Thoracic aorta (tissue), 2 donors: ENCODE results near the gene UBXN4. TPM values are rescaled to one million over a fixed set of nuclear protein-coding genes. Genes with fewer than 3 reads are reported as not detected.
A peak's percentile ranks its signal among the peaks of the same experiment; 100 is the strongest.
"Not testable (repeated sequence)": the region's sequence is repeated elsewhere in the genome, so short reads cannot be mapped to it uniquely, and the experiment has no call there.

Experiments used
- ATAC-seq: fragments of 150-250 bp; one replicate; pipeline ENCODE4 v1.8.0; 2017; ENCODE audit warnings: low read depth; ENCODE audit not compliant: insufficient number of reproducible peaks, low FRiP score
- DNase-seq: peaks from one replicate; pipeline ENCODE4 v3.0.0-alpha.2; 2020; ENCODE audit warnings: low spot score
- H3K27ac ChIP-seq, 2 donors: fragments of 200-600 bp; sonication (generic); 1 replicate in 1 of 2; 2 replicates in 1 of 2; pipeline ENCODE4 v1.5.1; 2016; ENCODE audit warnings: mild to moderate bottlenecking in 2 of 2, moderate library complexity in 2 of 2
- H3K27me3 ChIP-seq: fragments of 200-600 bp; sonication (generic); replicated peaks from 2 replicates; pipeline ENCODE4 v1.6.0; 2016; ENCODE audit warnings: mild to moderate bottlenecking; ENCODE audit not compliant: insufficient read depth
- H3K36me3 ChIP-seq: fragments of 200-600 bp; sonication (generic); one replicate; pipeline ENCODE4 v1.5.1; 2016
- H3K4me1 ChIP-seq, 2 donors: fragments of 200-600 bp; sonication (generic); 1 replicate in 1 of 2; 2 replicates in 1 of 2; pipeline versions ENCODE4 v1.5.1 to v1.6.0; 2016; ENCODE audit warnings: low read depth in 2 of 2, mild to moderate bottlenecking in 1 of 2; ENCODE audit not compliant: control insufficient read depth in 1 of 2
- H3K4me3 ChIP-seq: fragments of 200-600 bp; sonication (generic); 2 replicates; pipeline ENCODE4 v1.5.1; 2016; ENCODE audit warnings: mild to moderate bottlenecking
- H3K9me3 ChIP-seq: fragments of 200-600 bp; sonication (generic); 2 replicates; pipeline ENCODE4 v1.5.1; 2016
- total RNA-seq, 2 donors: library from RNA; depleted of rRNA; stranded (reverse); fragments of >200 nt; gene quantifications; one replicate each; pipeline versions ENCODE4 v1.1.0 to v1.2.3, GENCODE V29; 2016
- TF ChIP-seq, protein P1 (sequence below): fragments of 200-600 bp; sonication (generic); IDR thresholded peaks from one replicate; pipeline ENCODE4 v1.5.1; 2019; ENCODE audit warnings: antibody characterized with exemption

UBXN4 gene
- total RNA-seq, 2 donors from 2014 or later = 44.8 to 126 TPM

DNA sequence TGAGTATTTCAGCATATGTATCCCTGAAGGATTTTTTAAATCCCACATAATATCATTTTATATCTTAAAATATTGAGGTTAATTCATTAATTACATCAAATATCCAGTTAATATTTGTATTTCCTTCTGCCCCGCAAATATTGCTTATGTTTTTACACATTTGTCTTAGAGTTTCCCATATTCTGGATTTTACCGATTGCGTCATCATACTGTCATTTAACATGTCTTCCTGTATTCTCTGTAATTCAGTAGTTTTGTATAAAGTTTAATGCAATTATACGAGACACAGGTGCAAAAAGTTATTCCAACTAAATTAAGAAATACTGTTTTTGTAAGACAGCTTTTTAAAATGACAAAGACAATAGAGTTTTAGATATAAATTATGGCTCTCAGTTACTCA is 33.5 kb upstream of the UBXN4 start:
- Histone ChIP-seq H3K27ac (no peak overlapping the region), H3K4me3 (no peak overlapping the region), H3K4me1 (no peaks in the 10 kb centered on the region), H3K9me3 (no peaks in the 10 kb centered on the region), H3K36me3 (peaks cover 4% of the 10 kb centered on the region), H3K27me3 (no peaks in the 10 kb centered on the region)
- TF ChIP-seq, protein P1, sequence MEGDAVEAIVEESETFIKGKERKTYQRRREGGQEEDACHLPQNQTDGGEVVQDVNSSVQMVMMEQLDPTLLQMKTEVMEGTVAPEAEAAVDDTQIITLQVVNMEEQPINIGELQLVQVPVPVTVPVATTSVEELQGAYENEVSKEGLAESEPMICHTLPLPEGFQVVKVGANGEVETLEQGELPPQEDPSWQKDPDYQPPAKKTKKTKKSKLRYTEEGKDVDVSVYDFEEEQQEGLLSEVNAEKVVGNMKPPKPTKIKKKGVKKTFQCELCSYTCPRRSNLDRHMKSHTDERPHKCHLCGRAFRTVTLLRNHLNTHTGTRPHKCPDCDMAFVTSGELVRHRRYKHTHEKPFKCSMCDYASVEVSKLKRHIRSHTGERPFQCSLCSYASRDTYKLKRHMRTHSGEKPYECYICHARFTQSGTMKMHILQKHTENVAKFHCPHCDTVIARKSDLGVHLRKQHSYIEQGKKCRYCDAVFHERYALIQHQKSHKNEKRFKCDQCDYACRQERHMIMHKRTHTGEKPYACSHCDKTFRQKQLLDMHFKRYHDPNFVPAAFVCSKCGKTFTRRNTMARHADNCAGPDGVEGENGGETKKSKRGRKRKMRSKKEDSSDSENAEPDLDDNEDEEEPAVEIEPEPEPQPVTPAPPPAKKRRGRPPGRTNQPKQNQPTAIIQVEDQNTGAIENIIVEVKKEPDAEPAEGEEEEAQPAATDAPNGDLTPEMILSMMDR = no peak
- no peak for ATAC-seq
- no peak for DNase-seq

DNA sequence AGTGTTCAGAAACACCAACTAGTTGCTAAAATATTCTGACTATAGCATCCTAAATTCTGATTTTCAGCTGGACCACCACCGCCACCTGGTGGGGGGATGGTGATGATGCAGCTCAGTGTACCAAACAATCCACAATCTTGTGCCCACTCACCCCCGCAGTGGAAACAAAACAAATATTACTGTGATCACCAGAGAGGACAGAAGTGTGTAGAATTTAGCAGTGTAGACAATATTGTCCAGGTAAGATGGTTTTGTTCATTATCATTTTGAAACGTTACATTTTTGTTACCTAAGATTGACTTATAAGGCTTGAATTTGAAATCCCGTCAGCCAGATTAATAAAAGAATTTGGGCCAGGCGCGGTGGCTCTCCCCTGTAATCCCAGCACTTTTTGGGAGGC is 31.7 kb upstream of the UBXN4 start:
- Histone ChIP-seq H3K4me3 (no peak overlapping the region), H3K27me3 (no peaks in the 10 kb centered on the region), H3K27ac (no peak overlapping the region), H3K36me3 (peaks cover 6% of the 10 kb centered on the region), H3K4me1 (no peaks in the 10 kb centered on the region), H3K9me3 (no peaks in the 10 kb centered on the region)
- DNase-seq (no peak), ATAC-seq (no peak)
- TF ChIP-seq, protein P1 = peak; percentile 95

DNA sequence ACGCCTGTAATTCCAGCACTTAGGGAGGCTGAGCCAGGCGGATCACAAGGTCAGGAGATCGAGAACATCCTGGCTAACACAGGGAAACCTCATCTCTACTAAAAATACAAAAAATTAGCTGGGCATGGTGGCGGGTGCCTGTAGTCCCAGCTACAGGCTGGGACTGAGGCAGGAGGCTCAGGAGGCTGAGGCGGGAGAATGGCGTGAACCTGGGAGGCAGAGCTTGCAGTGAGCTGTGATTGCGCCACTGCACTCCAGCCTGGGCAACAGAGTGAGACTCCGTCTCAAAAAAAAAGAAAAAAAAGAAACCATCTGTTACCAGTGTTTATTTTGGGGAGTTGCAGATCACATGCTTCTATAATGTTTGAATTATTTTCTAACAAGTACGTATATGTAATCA is 26.6 kb upstream of the UBXN4 start:
- H3K9me3 ChIP-seq, ATAC-seq, H3K4me1 ChIP-seq, H3K27me3 ChIP-seq, H3K27ac ChIP-seq, DNase-seq, H3K4me3 ChIP-seq: not testable (repeated sequence)
- H3K36me3 ChIP-seq = peaks cover 25% of the 10 kb centered on the region

DNA sequence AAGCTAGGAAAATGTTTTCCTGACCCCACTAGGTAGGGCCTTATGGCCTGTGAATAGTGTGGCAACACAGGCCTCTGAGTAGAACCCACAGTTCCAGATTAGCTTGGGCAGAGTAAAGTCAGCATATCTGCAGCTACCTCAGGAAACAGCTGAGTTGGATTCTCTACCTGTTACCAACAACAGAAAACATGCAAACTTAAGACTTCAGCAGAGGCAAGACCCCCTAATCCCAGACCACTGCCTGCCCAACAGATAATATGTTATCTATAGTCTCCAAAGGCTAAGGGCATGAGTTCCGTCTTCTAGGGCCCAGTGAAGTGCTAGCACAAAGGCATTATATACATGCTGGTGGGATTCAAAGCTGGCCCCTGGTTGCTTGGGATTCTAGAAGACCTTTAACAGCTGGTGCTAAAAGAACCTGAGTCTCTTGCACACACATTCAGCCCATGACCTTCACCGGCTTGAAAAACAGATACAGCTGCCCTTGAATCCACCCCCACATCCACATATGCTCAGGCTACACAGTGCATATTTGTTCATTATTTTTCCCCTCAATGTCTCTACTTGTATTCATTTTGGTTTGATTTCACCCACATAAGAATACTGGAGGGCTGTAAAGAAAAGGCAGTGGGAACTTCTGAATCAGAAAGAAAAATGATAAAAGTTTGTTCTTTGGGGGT is 13.5 kb upstream of the UBXN4 start:
- Histone ChIP-seq H3K4me3 (no peak overlapping the region), H3K27me3 (no peaks in the 10 kb centered on the region), H3K9me3 (no peaks in the 10 kb centered on the region), H3K4me1 (no peaks in the 10 kb centered on the region), H3K27ac (no peak overlapping the region), H3K36me3 (peaks cover 6% of the 10 kb centered on the region)
- DNase-seq (no peak), ATAC-seq (no peak)
- TF ChIP-seq, protein P1 = no peak

DNA sequence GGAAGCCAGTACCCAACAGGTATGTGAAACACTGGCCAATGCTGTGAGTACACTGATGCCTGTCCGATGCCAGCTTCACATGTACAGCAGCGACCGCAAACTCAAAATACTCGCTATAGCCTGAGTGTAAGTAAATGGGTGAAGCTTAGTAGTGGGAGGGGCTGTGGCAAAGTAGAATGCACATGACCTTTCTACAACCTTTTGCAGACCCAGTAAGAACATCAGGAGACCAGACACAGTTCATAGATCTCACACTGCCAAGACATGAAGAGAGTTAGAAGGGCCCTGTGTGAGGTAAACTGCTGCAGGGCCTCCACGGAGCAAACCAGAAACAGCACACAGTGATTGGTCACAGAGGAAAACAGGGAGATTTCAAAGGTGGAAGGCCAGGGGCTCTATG is 9.1 kb upstream of the UBXN4 start:
- TF ChIP-seq, protein P1 = no peak
- no peaks in the 10 kb centered on the region for H3K36me3 ChIP-seq
- ATAC-seq = no peak

DNA sequence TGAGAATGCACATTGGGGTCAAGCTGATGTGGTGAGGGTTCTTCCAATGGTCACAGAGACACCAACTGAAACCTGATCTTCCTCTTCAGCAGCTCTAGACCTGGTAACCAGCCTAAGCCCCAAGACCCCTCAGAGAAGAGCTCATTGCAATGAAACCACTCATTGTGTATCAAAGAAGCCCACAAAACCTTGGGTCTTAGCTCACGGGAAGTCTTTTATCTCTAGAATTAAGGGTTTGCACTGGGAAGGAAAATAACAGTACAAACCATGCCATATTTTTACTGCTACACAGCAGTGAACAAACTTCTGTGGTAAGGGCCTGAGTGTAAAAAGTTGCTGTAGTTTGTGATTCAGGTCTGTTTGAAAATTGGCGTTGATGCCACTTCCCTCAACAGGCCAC is 8.6 kb upstream of the UBXN4 start:
- TF ChIP-seq, protein P1 = no peak
- ATAC-seq = no peak
- DNase-seq = no peak
- Histone ChIP-seq H3K27me3 (no peaks in the 10 kb centered on the region), H3K4me1 (no peaks in the 10 kb centered on the region), H3K4me3 (no peak overlapping the region), H3K27ac (no peak overlapping the region), H3K9me3 (no peaks in the 10 kb centered on the region), H3K36me3 (no peaks in the 10 kb centered on the region)

More for the DNA sequence above, 9.1 kb upstream of the UBXN4 start:
- no peak overlapping the region for H3K4me3 ChIP-seq
- DNase-seq = no peak
- H3K27me3 ChIP-seq = no peaks in the 10 kb centered on the region
- H3K4me1 ChIP-seq = no peaks in the 10 kb centered on the region
- no peak overlapping the region for H3K27ac ChIP-seq
- H3K9me3 ChIP-seq = no peaks in the 10 kb centered on the region
